Panc1 (cell line): ENCODE results near the gene PPIL1. TPM values are rescaled to one million over a fixed set of nuclear protein-coding genes. Genes with fewer than 3 reads are reported as not detected.
"Not testable (repeated sequence)": the region's sequence is repeated elsewhere in the genome, so short reads cannot be mapped to it uniquely, and the experiment has no call there.

ENCODE experiments used
- ATAC-seq: fragments of 200-7000 bp; cut with Tn5 transposase; 2 replicates; pipeline ENCODE4 v1.9.1; 2020; ENCODE audit warnings: mild to moderate bottlenecking, moderate library complexity
- BruUV-seq: library from RNA; stranded (reverse); fragments of 400-500 nt; replicated peaks from 2 replicates; lab custom pipeline; 2021; lab: Mats Ljungman, UMichigan
- CTCF ChIA-PET: fragments of 300-600 bp; sonication (Branson Sonifier 250); formaldehyde crosslinking; loops from one replicate; lab custom pipeline; 2022; ENCODE audit warnings: antibody characterized with exemption; lab: Charles Lee
- POLR2A ChIA-PET: fragments of 300-600 bp; sonication (Branson Sonifier 250); formaldehyde crosslinking; loops from one replicate; lab custom pipeline; 2022; ENCODE audit warnings: antibody characterized with exemption; lab: Charles Lee
- DNase-seq: peaks from one replicate; pipeline ENCODE4 v3.0.0-alpha.2; 2010; ENCODE audit warnings: low read depth, low spot score
- H3K27ac ChIP-seq: 2 replicates; pipeline ENCODE4 v1.5.1; 2011; ENCODE audit warnings: mild to moderate bottlenecking, low read length, inconsistent platforms
- H3K27me3 ChIP-seq: fragments of 200-500 bp; sonication (Bioruptor generic); 2 replicates; pipeline ENCODE4 v1.6.0; 2014; ENCODE audit warnings: low read length, inconsistent platforms; ENCODE audit not compliant: control insufficient read depth, insufficient read depth
- H3K36me3 ChIP-seq: fragments of 200-500 bp; sonication (Bioruptor generic); 2 replicates; pipeline ENCODE4 v1.5.1; 2014; ENCODE audit warnings: inconsistent platforms, mild to moderate bottlenecking, low read length, moderate library complexity; ENCODE audit not compliant: control insufficient read depth, insufficient read depth
- H3K4me1 ChIP-seq: 2 replicates; pipeline ENCODE4 v1.5.1; 2011; ENCODE audit warnings: inconsistent platforms, mild to moderate bottlenecking, low read length, moderate library complexity; ENCODE audit not compliant: control insufficient read depth, insufficient read depth
- H3K4me3 ChIP-seq, 2 experiments: 2 replicates each; pipeline ENCODE4 v1.5.1; 2011 to 2012; ENCODE audit warnings: low read depth in 2 of 2, low read length in 2 of 2, mild to moderate bottlenecking in 2 of 2, inconsistent platforms in 1 of 2, moderate library complexity in 1 of 2
- H3K9me3 ChIP-seq: fragments of 200-500 bp; sonication (Bioruptor generic); 2 replicates; pipeline ENCODE4 v1.5.1; 2014; ENCODE audit warnings: low read depth, mild to moderate bottlenecking, inconsistent platforms, low read length, moderate library complexity; ENCODE audit not compliant: control insufficient read depth, insufficient read depth
- CTCF ChIP-seq: fragments of 450-650 bp; IDR thresholded peaks from 2 replicates; pipeline ENCODE4 v1.5.1; 2017; ENCODE audit warnings: mild to moderate bottlenecking
- POLR2AphosphoS5 ChIP-seq: IDR thresholded peaks from 2 replicates; pipeline ENCODE4 v1.6.1; 2012; ENCODE audit warnings: mild to moderate bottlenecking, low read depth, low read length, moderate library complexity
- SIN3A ChIP-seq: IDR thresholded peaks from 2 replicates; pipeline ENCODE4 v1.6.1; 2012; ENCODE audit warnings: low read depth, mild to moderate bottlenecking, low read length, moderate library complexity, borderline replicate concordance; ENCODE audit not compliant: insufficient read depth
- TCF7L2 ChIP-seq: IDR thresholded peaks from 2 replicates; pipeline ENCODE4 v1.6.1; 2011; ENCODE audit warnings: mild to moderate bottlenecking, low read depth, low read length, inconsistent platforms
- in situ Hi-C: cut with HindIII; loops from 2 replicates; pipeline ENCODE4 v1.10.0; 2016; ENCODE audit warnings: low sequenced_read_pairs, low pct_unique_long_range_greater_than_20kb
- intact Hi-C: fragments of 100-400 bp; cut with micrococcal nuclease; formaldehyde crosslinking; loops from one replicate; pipeline ENCODE4 v1.10.0; 2022; ENCODE audit not compliant: unreplicated experiment
- total RNA-seq: library from RNA; stranded (reverse); gene quantifications from one replicate; pipeline ENCODE4 v1.2.1, GENCODE V29; 2021; ENCODE audit not compliant: unreplicated experiment
- TF ChIP-seq, protein P1 (sequence below), 2 experiments: IDR thresholded peaks; 2 replicates each; pipeline ENCODE4 v1.6.1; 2011 to 2012; ENCODE audit warnings: low read depth in 2 of 2, control low read depth in 1 of 2, low read length in 1 of 2, mild to moderate bottlenecking in 1 of 2, moderate library complexity in 1 of 2; ENCODE audit not compliant: insufficient read depth in 1 of 2

PPIL1 gene
- total RNA-seq, 1 experiment from 2014 or later: 44.1 TPM

- no peaks in the 10 kb centered on the region for H3K9me3 ChIP-seq
- intact Hi-C loops: no loop called here
These were observed 23.0 kb upstream of the PPIL1 start for GRCh38 chr6:36897609-36898008.

GRCh38 chr6:36893976-36894932, 19.7 kb upstream of the PPIL1 start:
- CTCF ChIA-PET: interaction anchor here (0.7 kb wide), 1 partner anchor 18 kb away, joined by 5 read pairs; no protein-coding TSS in a partner anchor
- intact Hi-C loops: no loop called here
- H3K4me1 ChIP-seq: no peaks in the 10 kb centered on the region
- no peak overlapping the region for H3K4me3 ChIP-seq
- no peak overlapping the region for H3K27ac ChIP-seq
- ATAC-seq (no peak), DNase-seq (no peak)
- TF ChIP-seq, protein P1, sequence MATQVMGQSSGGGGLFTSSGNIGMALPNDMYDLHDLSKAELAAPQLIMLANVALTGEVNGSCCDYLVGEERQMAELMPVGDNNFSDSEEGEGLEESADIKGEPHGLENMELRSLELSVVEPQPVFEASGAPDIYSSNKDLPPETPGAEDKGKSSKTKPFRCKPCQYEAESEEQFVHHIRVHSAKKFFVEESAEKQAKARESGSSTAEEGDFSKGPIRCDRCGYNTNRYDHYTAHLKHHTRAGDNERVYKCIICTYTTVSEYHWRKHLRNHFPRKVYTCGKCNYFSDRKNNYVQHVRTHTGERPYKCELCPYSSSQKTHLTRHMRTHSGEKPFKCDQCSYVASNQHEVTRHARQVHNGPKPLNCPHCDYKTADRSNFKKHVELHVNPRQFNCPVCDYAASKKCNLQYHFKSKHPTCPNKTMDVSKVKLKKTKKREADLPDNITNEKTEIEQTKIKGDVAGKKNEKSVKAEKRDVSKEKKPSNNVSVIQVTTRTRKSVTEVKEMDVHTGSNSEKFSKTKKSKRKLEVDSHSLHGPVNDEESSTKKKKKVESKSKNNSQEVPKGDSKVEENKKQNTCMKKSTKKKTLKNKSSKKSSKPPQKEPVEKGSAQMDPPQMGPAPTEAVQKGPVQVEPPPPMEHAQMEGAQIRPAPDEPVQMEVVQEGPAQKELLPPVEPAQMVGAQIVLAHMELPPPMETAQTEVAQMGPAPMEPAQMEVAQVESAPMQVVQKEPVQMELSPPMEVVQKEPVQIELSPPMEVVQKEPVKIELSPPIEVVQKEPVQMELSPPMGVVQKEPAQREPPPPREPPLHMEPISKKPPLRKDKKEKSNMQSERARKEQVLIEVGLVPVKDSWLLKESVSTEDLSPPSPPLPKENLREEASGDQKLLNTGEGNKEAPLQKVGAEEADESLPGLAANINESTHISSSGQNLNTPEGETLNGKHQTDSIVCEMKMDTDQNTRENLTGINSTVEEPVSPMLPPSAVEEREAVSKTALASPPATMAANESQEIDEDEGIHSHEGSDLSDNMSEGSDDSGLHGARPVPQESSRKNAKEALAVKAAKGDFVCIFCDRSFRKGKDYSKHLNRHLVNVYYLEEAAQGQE (IDR thresholded peaks at IDR 0.05; ENCODE audit: insufficient read depth in 1 of 2, low read depth in 2 of 2, low read length in 1 of 2): no peak
- TF ChIP-seq SIN3A (no peak), TCF7L2 (no peak), CTCF (no peak), POLR2AphosphoS5 (no peak)
- no peaks in the 10 kb centered on the region for H3K27me3 ChIP-seq
- no peaks in the 10 kb centered on the region for H3K9me3 ChIP-seq
- POLR2A ChIA-PET: no interaction called here
- in situ Hi-C loops: no loop called here
- H3K36me3 ChIP-seq: no peaks in the 10 kb centered on the region
- BruUV-seq: TSS peak; percentile 6

More at GRCh38 chr6:36897609-36898008, 23.0 kb upstream of the PPIL1 start:
- no peaks in the 10 kb centered on the region for H3K27me3 ChIP-seq
- ATAC-seq (peak; percentile 83; the same call in 1 of the 2 replicates), DNase-seq (no peak)
- H3K27ac ChIP-seq: no peak overlapping the region
- in situ Hi-C loops: no loop called here
- no TSS peak for BruUV-seq
- ChIA-PET CTCF (interaction anchor here (0.6 to 1.2 kb wide), 3 partner anchors 74 to 130 kb away, joined by 3 to 8 read pairs (median 7); no protein-coding TSS in a partner anchor), POLR2A (no interaction called here)
- TF ChIP-seq SIN3A: no peak
- TF ChIP-seq CTCF: peak; percentile 68
- TF ChIP-seq POLR2AphosphoS5: no peak
- H3K4me1 ChIP-seq: no peaks in the 10 kb centered on the region; the same call in 1 of the 2 replicates
- H3K4me3 ChIP-seq: no peak overlapping the region
- peaks cover 7% of the 10 kb centered on the region for H3K36me3 ChIP-seq

GRCh38 chr6:36891153-36891552, 16.6 kb upstream of the PPIL1 start:
- POLR2A ChIA-PET, in situ Hi-C loops, ATAC-seq: not testable (repeated sequence)

More at GRCh38 chr6:36891153-36891552, 16.6 kb upstream of the PPIL1 start:
- CTCF ChIA-PET, H3K27ac ChIP-seq, H3K4me3 ChIP-seq, DNase-seq, BruUV-seq, H3K36me3 ChIP-seq, H3K27me3 ChIP-seq, H3K4me1 ChIP-seq, H3K9me3 ChIP-seq, intact Hi-C loops: not testable (repeated sequence)
